B cell (primary cell): ENCODE measurements around the gene CYB561D1. TPM values are rescaled to one million over a fixed set of nuclear protein-coding genes. Genes with fewer than 3 reads are reported as not detected.

Experiments used
- ATAC-seq: fragments of 200-7000 bp; cut with Tn5 transposase; one replicate; pipeline ENCODE4 v1.10.0; 2021; ENCODE audit warnings: low read depth, mild to moderate bottlenecking, moderate number of reproducible peaks, moderate library complexity
- CTCF ChIA-PET: fragments of 350-600 bp; sonication (Branson Sonifier 250); formaldehyde crosslinking; loops from one replicate; lab custom pipeline; 2021; ENCODE audit warnings: antibody characterized with exemption, inconsistent platforms; lab: Charles Lee
- POLR2A ChIA-PET: fragments of 350-600 bp; sonication (Branson Sonifier 250); formaldehyde crosslinking; loops from one replicate; lab custom pipeline; 2021; ENCODE audit warnings: antibody characterized with exemption; lab: Charles Lee
- DNase-seq: peaks from one replicate; pipeline ENCODE4 v3.0.0; 2013
- H2AFZ ChIP-seq: 2 replicates; pipeline ENCODE4 v1.6.1; 2012; ENCODE audit warnings: mild to moderate bottlenecking, low read depth, low read length; ENCODE audit not compliant: insufficient read depth, poor library complexity, severe bottlenecking
- H3K27ac ChIP-seq, 2 donors: 1 replicate in 1 of 2; 2 replicates in 1 of 2; pipeline ENCODE4 v1.5.1; 2012 to 2013; ENCODE audit warnings: low read length in 2 of 2, mild to moderate bottlenecking in 2 of 2, moderate library complexity in 1 of 2
- H3K27me3 ChIP-seq, 4 experiments: fragments of 200-600 bp in 1 of 4; sonication (generic) in 1 of 4; replicated peaks in 1 of 4; 1 replicate in 2 of 4; 2 replicates in 2 of 4; pipeline versions ENCODE4 v1.6.1 to v1.7.0; 2013 to 2016; ENCODE audit warnings: low read length in 3 of 4, mild to moderate bottlenecking in 2 of 4, mixed read lengths in 1 of 4, moderate library complexity in 1 of 4; ENCODE audit not compliant: insufficient read depth in 4 of 4, control insufficient read depth in 3 of 4; ENCODE audit errors: control extremely low read depth in 1 of 4
- H3K36me3 ChIP-seq, 2 experiments: replicated peaks in 1 of 2; 1 replicate in 1 of 2; 2 replicates in 1 of 2; pipeline versions ENCODE4 v1.6.1 to v1.7.1; 2013; ENCODE audit warnings: low read length in 1 of 2; ENCODE audit not compliant: insufficient read depth in 2 of 2, control insufficient read depth in 1 of 2; ENCODE audit errors: control extremely low read depth in 1 of 2, extremely low read depth in 1 of 2
- H3K4me1 ChIP-seq, 2 donors: fragments of 200-600 bp in 1 of 2; sonication (generic) in 1 of 2; 1 replicate in 1 of 2; 2 replicates in 1 of 2; pipeline versions ENCODE4 v1.5.1 to v1.6.1; 2013 to 2017; ENCODE audit warnings: low read length in 2 of 2; ENCODE audit not compliant: control insufficient read depth in 2 of 2, insufficient read depth in 2 of 2
- H3K4me2 ChIP-seq: replicated peaks from 2 replicates; pipeline ENCODE3; 2012; ENCODE audit warnings: mild to moderate bottlenecking, low read depth, low read length; ENCODE audit not compliant: poor library complexity, severe bottlenecking
- H3K4me3 ChIP-seq, 5 experiments: fragments of 200-600 bp in 1 of 5; sonication (generic) in 1 of 5; 1 replicate in 3 of 5; 2 replicates in 2 of 5; pipeline versions ENCODE4 v1.5.1 to v1.7.0; 2011 to 2016; ENCODE audit warnings: low read length in 4 of 5, mild to moderate bottlenecking in 4 of 5, low read depth in 2 of 5, control low read depth in 1 of 5, moderate library complexity in 1 of 5; ENCODE audit not compliant: insufficient read depth in 1 of 5; ENCODE audit errors: control extremely low read depth in 1 of 5, extremely low read depth in 1 of 5
- H3K79me2 ChIP-seq: fragments of 200-600 bp; sonication (generic); one replicate; pipeline ENCODE4 v1.6.0; 2016; ENCODE audit warnings: low read length; ENCODE audit not compliant: control insufficient read depth, insufficient read depth
- H3K9ac ChIP-seq: fragments of 200-600 bp; sonication (generic); 2 replicates; pipeline ENCODE4 v1.6.1; 2017; ENCODE audit warnings: mild to moderate bottlenecking, low read length, moderate library complexity
- H3K9me3 ChIP-seq, 3 donors: one replicate each; pipeline versions ENCODE4 v1.6.1 to v1.7.1; 2013; ENCODE audit warnings: low read length in 2 of 3; ENCODE audit not compliant: control insufficient read depth in 2 of 3, insufficient read depth in 1 of 3; ENCODE audit errors: control extremely low read depth in 1 of 3
- H4K20me1 ChIP-seq: 2 replicates; pipeline ENCODE4 v1.6.0; 2012; ENCODE audit warnings: mild to moderate bottlenecking, low read length; ENCODE audit not compliant: insufficient read depth, control insufficient read depth, poor library complexity, severe bottlenecking
- H3K27ac Mint-ChIP-seq: one replicate; pipeline ENCODE4 v1.8.0; 2021; ENCODE audit warnings: mixed read lengths
- H3K27me3 Mint-ChIP-seq: one replicate; pipeline ENCODE4 v1.8.0; 2021; ENCODE audit warnings: mixed read lengths
- H3K4me1 Mint-ChIP-seq: one replicate; pipeline ENCODE4 v1.8.0; 2021; ENCODE audit warnings: mixed read lengths
- H3K4me3 Mint-ChIP-seq: one replicate; pipeline ENCODE4 v1.8.0; 2021; ENCODE audit warnings: mixed read lengths
- H3K9me3 Mint-ChIP-seq: one replicate; pipeline ENCODE4 v1.8.0; 2022; ENCODE audit warnings: mixed read lengths; ENCODE audit not compliant: insufficient read depth
- EZH2 ChIP-seq: IDR thresholded peaks from 2 replicates; pipeline ENCODE4 v1.6.1; 2012; ENCODE audit warnings: borderline replicate concordance, low read depth, mild to moderate bottlenecking, moderate library complexity, low read length; ENCODE audit not compliant: insufficient read depth, poor library complexity, severe bottlenecking
- WGBS: methylation state at CpG from one replicate; pipeline ENCODE4 v1.1.5; 2013; ENCODE audit warnings: missing lambda C conversion rate; ENCODE audit not compliant: insufficient coverage; 5-methylcytosine and 5-hydroxymethylcytosine counted together
- intact Hi-C: fragments of 100-400 bp; cut with micrococcal nuclease; formaldehyde crosslinking; loops from one replicate; pipeline ENCODE4 v1.10.0; 2022
- polyA plus RNA-seq: library from polyadenylated mRNA; depleted of rRNA; stranded (reverse); fragments of >200 nt; gene quantifications from 2 replicates; pipeline ENCODE4 v1.2.3, GENCODE V29; 2012
- total RNA-seq, 2 donors: library from RNA; stranded (reverse); fragments of 120-200 nt in 1 of 2; gene quantifications; 1 replicate in 1 of 2; 2 replicates in 1 of 2; pipeline versions ENCODE4 v1.2.3 to v1.2.4, GENCODE V29; 2013 to 2022
- TF ChIP-seq, protein P1 (sequence below): fragments of 200-600 bp; IDR thresholded peaks from one replicate; pipeline ENCODE4 v1.8.0; 2022; ENCODE audit warnings: antibody characterized with exemption, mild to moderate bottlenecking

CYB561D1 gene
- total and polyA plus RNA-seq, 2 donors (not counting 1 experiment from before 2014, with no cell fraction given) = 16.1 to 28.0 TPM

DNA sequence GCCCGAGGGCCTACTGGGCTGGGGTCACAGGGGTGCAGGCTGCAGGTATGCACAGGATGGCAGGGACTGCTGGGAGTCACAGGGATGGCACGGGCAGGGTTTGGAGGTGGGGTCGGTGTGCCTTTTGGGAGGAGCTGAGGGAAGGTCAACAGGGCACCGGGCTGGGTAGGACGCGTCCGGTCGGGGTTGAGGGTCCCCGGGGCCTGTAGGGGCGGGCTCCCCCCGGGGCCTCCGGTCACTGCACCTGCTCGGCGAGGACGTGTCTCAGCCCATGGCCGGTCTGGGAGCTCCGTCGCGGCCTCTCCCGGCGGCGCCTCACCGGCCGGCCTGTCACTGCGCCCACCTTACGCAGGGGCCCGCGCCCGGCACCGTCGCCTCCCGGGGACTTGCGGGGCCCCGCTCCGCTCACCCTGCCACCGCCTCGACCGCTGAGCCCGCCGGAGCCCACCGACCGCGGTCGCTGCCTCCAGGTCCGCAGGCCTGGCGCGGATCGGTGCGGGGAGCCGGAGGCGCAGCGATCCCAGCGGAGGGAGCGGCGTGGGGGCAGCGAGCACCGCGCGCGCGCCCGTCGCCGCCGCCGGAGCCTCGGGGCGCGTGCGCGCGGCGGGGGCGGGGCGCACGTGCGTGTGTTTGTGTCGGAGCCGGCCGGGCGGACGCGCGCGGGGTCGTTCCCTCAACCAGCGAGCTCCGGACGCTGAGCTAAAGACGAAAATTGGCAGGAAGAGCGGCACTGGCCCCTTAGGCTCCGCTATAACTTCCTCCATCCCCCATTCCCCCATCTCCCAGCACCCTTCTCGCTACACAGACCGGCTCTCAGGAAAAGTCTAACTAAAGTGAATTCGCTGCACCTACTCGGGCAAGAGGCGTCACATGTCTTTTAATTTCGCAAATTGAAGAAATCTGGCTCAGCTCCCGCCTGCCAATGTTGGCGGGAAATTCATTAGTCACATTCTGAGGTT is 15.6 kb downstream of the CYB561D1 start, which contains the start of gene AMIGO1:
AMIGO1 (minus strand) TSS at position 552 of the 959 bp plus-strand sequence. CDS start 815 bp downstream, outside the sequence.
- ChIA-PET CTCF (interaction anchor here (1.6 to 37.9 kb wide), 4 partner anchors 16 to 131 kb away, joined by 3 to 926 read pairs (median 20); partner anchors contain the start of genes CYB561D1 and GPR61), POLR2A (interaction anchor here (0.6 to 1.0 kb wide), 3 partner anchors 23 to 26 kb away, joined by 3 to 6 read pairs (median 5); partner anchors contain the start of gene ATXN7L2)
- H3K27me3 Mint-ChIP-seq = peaks cover 37% of the 10 kb centered on the region
- TF ChIP-seq, protein P1, sequence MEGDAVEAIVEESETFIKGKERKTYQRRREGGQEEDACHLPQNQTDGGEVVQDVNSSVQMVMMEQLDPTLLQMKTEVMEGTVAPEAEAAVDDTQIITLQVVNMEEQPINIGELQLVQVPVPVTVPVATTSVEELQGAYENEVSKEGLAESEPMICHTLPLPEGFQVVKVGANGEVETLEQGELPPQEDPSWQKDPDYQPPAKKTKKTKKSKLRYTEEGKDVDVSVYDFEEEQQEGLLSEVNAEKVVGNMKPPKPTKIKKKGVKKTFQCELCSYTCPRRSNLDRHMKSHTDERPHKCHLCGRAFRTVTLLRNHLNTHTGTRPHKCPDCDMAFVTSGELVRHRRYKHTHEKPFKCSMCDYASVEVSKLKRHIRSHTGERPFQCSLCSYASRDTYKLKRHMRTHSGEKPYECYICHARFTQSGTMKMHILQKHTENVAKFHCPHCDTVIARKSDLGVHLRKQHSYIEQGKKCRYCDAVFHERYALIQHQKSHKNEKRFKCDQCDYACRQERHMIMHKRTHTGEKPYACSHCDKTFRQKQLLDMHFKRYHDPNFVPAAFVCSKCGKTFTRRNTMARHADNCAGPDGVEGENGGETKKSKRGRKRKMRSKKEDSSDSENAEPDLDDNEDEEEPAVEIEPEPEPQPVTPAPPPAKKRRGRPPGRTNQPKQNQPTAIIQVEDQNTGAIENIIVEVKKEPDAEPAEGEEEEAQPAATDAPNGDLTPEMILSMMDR = no peak
- no peak for TF ChIP-seq EZH2
- Histone ChIP-seq H3K4me3 (peak within 1 kb of the TSS; percentile 49 to 64 (median 62)), H3K79me2 (no peaks in the 10 kb centered on the region), H3K9me3 (no peaks in the 10 kb centered on the region), H3K36me3 (no peaks in the 10 kb centered on the region), H4K20me1 (no peaks in the 10 kb centered on the region), H3K27ac (no peak within 1 kb of the TSS), H3K4me2 (peak within 1 kb of the TSS; percentile 87), H3K9ac (peak within 1 kb of the TSS; percentile 65), H3K4me1 (peaks cover 11 to 15% of the 10 kb centered on the region in 2 donors), H2AFZ (peak within 1 kb of the TSS; percentile 80), H3K27me3 (peaks cover 0 to 9% (median 5%) of the 10 kb centered on the region in 4 experiments)
- WGBS = 3% methylated on average over 95 of the region's 100 CpGs
- peaks cover 18% of the 10 kb centered on the region for H3K4me1 Mint-ChIP-seq
- ATAC-seq (peak; percentile 84), DNase-seq (peak; percentile 81)
- peak within 1 kb of the TSS; percentile 37 for H3K27ac Mint-ChIP-seq
- H3K9me3 Mint-ChIP-seq = no peaks in the 10 kb centered on the region
- intact Hi-C loops = loop anchor here (1.0 kb wide), 2 partner anchors 15 to 26 kb away; partner anchors contain the start of genes ATXN7L2 and CYB561D1
- peak within 1 kb of the TSS; percentile 92 for H3K4me3 Mint-ChIP-seq
